GM13977 (cell line): ENCODE results near the gene ORM2.
"Not testable (repeated sequence)": the region's sequence is repeated elsewhere in the genome, so short reads cannot be mapped to it uniquely, and the experiment has no call there.

Experiments
- DNase-seq: peaks from one replicate; pipeline ENCODE4 v3.0.0; 2012; ENCODE audit warnings: low spot score
- CTCF ChIP-seq: IDR thresholded peaks from 2 replicates; pipeline ENCODE4 v1.5.1; 2012; ENCODE audit warnings: mild to moderate bottlenecking, control low read depth; ENCODE audit not compliant: insufficient read depth; ENCODE audit errors: extremely low read depth, missing control alignments
- in situ Hi-C: fragments of 300-500 bp; cut with MboI; formaldehyde crosslinking; loops from one replicate; pipeline ENCODE4 v1.12.0; 2022; ENCODE audit warnings: low sequenced_read_pairs, low pct_unique_long_range_greater_than_20kb, mixed read lengths, inconsistent platforms; ENCODE audit not compliant: unreplicated experiment

The ORM2 gene

GRCh38 chr9:114330636-114331035 is 967 bp downstream of the ORM2 start:
- in situ Hi-C loops: no loop called here
- no peak for TF ChIP-seq CTCF
- DNase-seq: no peak

- in situ Hi-C loops, DNase-seq: not testable (repeated sequence)
Measured at GRCh38 chr9:114331229-114332195, 1.8 kb downstream of the ORM2 start.

GRCh38 chr9:114332474-114333040 is 2.9 kb downstream of the ORM2 start:
- in situ Hi-C loops, DNase-seq: not testable (repeated sequence)

- in situ Hi-C loops, DNase-seq: not testable (repeated sequence)
Measured at GRCh38 chr9:114333718-114334117, 4.0 kb downstream of the ORM2 start.

- no peak for TF ChIP-seq CTCF
- no peak for DNase-seq
- in situ Hi-C loops: no loop called here
Measured at GRCh38 chr9:114334490-114334889, 4.8 kb downstream of the ORM2 start.

- in situ Hi-C loops: no loop called here
- no peak for TF ChIP-seq CTCF
- DNase-seq: no peak
Measured at GRCh38 chr9:114335745-114336144, 6.1 kb downstream of the ORM2 start.

GRCh38 chr9:114336157-114336556 is 6.5 kb downstream of the ORM2 start:
- in situ Hi-C loops: no loop called here
- DNase-seq: no peak
- TF ChIP-seq CTCF: no peak

GRCh38 chr9:114336699-114337395 is 7.2 kb downstream of the ORM2 start:
- no peak for TF ChIP-seq CTCF
- in situ Hi-C loops: no loop called here
- no peak for DNase-seq
